GM23338 (cell line): ENCODE results near the gene AGTRAP.

Experiments
- CREB1 ChIP-seq: fragments of 250-450 bp; sonication (Bioruptor Pico); IDR thresholded peaks from 2 replicates; pipeline ENCODE4 v1.5.0; 2020; ENCODE audit warnings: low read depth, mild to moderate bottlenecking, moderate library complexity
- EZH2 ChIP-seq: fragments of 200-600 bp; sonication (generic); IDR thresholded peaks from one replicate; pipeline ENCODE4 v1.8.0; 2017; ENCODE audit warnings: antibody characterized with exemption, mild to moderate bottlenecking, low read depth; ENCODE audit not compliant: unreplicated experiment
- TF ChIP-seq, protein P1 (sequence below), 2 experiments: fragments of 200-600 bp in 1 of 2; sonication (generic) in 1 of 2; conservative IDR thresholded peaks; 2 replicates each; pipeline versions ENCODE4 v1.5.1 to v1.6.1; 2016 to 2017; ENCODE audit warnings: antibody characterized with exemption in 2 of 2, low read depth in 2 of 2, mild to moderate bottlenecking in 2 of 2, moderate library complexity in 1 of 2

DNA sequence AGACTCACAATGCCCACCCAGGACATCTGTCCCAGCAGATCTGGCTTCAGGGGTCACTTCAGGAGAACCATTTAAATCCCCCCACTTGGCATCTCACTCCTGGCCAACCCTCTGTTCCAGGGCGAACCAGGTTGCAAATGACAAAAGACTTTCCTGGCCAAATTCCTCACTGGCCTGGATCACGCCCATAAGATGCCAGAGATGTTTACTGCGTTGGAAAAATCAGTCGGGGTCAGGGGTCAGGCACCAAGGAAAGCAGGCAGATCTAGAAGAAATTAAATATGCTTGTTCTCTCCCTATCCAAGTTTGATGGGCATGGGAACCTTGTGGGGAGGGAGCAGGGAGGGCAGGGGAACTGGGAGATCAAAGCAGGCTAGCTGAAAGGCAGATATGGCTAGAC, 14.6 kb upstream of the AGTRAP start:
- TF ChIP-seq CREB1 (no peak), EZH2 (no peak)
- TF ChIP-seq, protein P1, sequence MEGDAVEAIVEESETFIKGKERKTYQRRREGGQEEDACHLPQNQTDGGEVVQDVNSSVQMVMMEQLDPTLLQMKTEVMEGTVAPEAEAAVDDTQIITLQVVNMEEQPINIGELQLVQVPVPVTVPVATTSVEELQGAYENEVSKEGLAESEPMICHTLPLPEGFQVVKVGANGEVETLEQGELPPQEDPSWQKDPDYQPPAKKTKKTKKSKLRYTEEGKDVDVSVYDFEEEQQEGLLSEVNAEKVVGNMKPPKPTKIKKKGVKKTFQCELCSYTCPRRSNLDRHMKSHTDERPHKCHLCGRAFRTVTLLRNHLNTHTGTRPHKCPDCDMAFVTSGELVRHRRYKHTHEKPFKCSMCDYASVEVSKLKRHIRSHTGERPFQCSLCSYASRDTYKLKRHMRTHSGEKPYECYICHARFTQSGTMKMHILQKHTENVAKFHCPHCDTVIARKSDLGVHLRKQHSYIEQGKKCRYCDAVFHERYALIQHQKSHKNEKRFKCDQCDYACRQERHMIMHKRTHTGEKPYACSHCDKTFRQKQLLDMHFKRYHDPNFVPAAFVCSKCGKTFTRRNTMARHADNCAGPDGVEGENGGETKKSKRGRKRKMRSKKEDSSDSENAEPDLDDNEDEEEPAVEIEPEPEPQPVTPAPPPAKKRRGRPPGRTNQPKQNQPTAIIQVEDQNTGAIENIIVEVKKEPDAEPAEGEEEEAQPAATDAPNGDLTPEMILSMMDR (conservative IDR thresholded peaks at IDR 0.05; ENCODE audit: low read depth in 2 of 2): no peak
